Measurements from ENCODE around the gene BLMH. TPM values are rescaled to one million over a fixed set of nuclear protein-coding genes. Genes with fewer than 3 reads are reported as not detected.

BLMH gene
- total RNA-seq, 1 experiment from 2014 or later = 20.7 TPM

DNA sequence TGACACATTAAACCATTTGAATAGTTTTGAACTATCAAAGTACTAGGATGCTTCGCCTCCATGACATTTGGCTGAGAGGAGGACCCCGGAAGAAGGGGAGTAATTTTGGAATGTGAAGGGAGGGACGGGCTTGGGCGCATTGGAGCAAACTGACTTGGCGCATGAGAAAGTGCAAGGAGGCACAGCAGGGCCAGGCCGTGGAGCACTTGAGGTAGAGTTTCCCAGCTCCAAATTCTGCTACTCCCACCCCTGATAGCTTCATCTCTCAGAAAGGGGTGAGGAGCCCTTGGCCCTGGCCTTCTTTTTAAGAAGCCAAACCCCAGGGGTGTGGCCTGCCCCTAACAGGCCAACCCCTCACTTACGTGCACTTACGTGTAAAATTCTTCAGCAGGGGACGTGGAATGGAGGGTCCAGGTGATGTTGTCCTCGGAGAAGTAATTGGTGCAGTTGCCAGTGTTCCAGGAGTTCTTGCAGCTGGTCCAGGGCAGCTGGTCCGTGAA, 73.9 kb downstream of the BLMH start:
- no peak overlapping the region for H3K4me2 ChIP-seq
- no peak overlapping the region for H2AFZ ChIP-seq
- H3F3A ChIP-seq (ENCODE audit: insufficient read depth, low read depth) = no peaks in the 10 kb centered on the region
- POLR2A ChIA-PET (ENCODE audit: unreplicated experiment) = no interaction called here
- no TSS peak for BruUV-seq (replicated peaks)
- H4K20me1 ChIP-seq (ENCODE audit: insufficient read depth) = no peaks in the 10 kb centered on the region
- DNase-seq = no peak
- H3K36me3 ChIP-seq (ENCODE audit: low read depth) = no peaks in the 10 kb centered on the region
- H3K27ac ChIP-seq = no peak overlapping the region
- no peaks in the 10 kb centered on the region for H3K4me1 ChIP-seq (replicated peaks; ENCODE audit: insufficient read depth)
- no peaks in the 10 kb centered on the region for H3K27me3 ChIP-seq (ENCODE audit: insufficient read depth, low read depth)
- no peaks in the 10 kb centered on the region for H3K9me3 ChIP-seq (ENCODE audit: insufficient read depth, low read depth)
- CTCF ChIA-PET = interaction anchor here (0.6 kb wide), 1 partner anchor 91 kb away, joined by 3 read pairs; no protein-coding TSS in a partner anchor
- no peaks in the 10 kb centered on the region for H3K9me2 ChIP-seq (ENCODE audit: insufficient read depth)
- no peaks in the 10 kb centered on the region for H3K79me2 ChIP-seq (ENCODE audit: low read depth)
- no peak overlapping the region for H3K4me3 ChIP-seq
- intact Hi-C loops (cut with micrococcal nuclease; ENCODE audit: unreplicated experiment) = no loop called here
- TF ChIP-seq, protein P1, sequence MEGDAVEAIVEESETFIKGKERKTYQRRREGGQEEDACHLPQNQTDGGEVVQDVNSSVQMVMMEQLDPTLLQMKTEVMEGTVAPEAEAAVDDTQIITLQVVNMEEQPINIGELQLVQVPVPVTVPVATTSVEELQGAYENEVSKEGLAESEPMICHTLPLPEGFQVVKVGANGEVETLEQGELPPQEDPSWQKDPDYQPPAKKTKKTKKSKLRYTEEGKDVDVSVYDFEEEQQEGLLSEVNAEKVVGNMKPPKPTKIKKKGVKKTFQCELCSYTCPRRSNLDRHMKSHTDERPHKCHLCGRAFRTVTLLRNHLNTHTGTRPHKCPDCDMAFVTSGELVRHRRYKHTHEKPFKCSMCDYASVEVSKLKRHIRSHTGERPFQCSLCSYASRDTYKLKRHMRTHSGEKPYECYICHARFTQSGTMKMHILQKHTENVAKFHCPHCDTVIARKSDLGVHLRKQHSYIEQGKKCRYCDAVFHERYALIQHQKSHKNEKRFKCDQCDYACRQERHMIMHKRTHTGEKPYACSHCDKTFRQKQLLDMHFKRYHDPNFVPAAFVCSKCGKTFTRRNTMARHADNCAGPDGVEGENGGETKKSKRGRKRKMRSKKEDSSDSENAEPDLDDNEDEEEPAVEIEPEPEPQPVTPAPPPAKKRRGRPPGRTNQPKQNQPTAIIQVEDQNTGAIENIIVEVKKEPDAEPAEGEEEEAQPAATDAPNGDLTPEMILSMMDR (conservative IDR thresholded peaks at IDR 0.05) = no peak
- no peak for TF ChIP-seq EZH2 (IDR thresholded peaks at IDR 0.05; ENCODE audit: low read depth)

DNA sequence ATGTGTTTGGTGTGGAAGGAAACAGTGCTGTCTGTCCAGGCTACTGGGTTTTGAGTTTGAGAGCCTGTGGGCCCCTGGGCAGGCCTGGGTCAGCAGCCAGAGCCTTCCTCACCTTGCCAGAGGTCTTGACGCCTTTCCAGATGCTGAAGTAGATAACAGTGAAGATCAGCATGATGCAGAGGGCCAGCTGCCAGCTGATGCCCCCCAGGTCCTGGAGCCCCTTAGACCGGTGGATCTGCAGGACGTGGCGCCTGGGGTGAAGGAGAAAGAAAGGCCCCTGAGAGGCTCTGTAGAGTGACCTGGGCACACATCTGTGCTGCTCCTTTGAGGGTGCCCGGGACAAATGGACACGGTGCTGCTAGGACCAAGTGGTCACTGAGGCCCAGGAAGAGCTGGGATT, 74.7 kb downstream of the BLMH start:
- no peak overlapping the region for H3K4me3 ChIP-seq
- no peaks in the 10 kb centered on the region for H3K27me3 ChIP-seq (ENCODE audit: insufficient read depth, low read depth)
- no peak overlapping the region for H3K27ac ChIP-seq
- ChIA-PET CTCF (no interaction called here), POLR2A (ENCODE audit: unreplicated experiment) (no interaction called here)
- H3F3A ChIP-seq (ENCODE audit: insufficient read depth, low read depth) = no peaks in the 10 kb centered on the region
- no peak overlapping the region for H3K4me2 ChIP-seq
- no TSS peak for BruUV-seq (replicated peaks)
- H3K79me2 ChIP-seq (ENCODE audit: low read depth) = no peaks in the 10 kb centered on the region
- intact Hi-C loops (cut with micrococcal nuclease; ENCODE audit: unreplicated experiment) = no loop called here
- H3K36me3 ChIP-seq (ENCODE audit: low read depth) = no peaks in the 10 kb centered on the region
- no peak for DNase-seq
- no peaks in the 10 kb centered on the region for H3K4me1 ChIP-seq (replicated peaks; ENCODE audit: insufficient read depth)
- no peak overlapping the region for H2AFZ ChIP-seq
- H3K9me2 ChIP-seq (ENCODE audit: insufficient read depth) = no peaks in the 10 kb centered on the region
- H3K9me3 ChIP-seq (ENCODE audit: insufficient read depth, low read depth) = no peaks in the 10 kb centered on the region
- no peaks in the 10 kb centered on the region for H4K20me1 ChIP-seq (ENCODE audit: insufficient read depth)
- TF ChIP-seq EZH2 (IDR thresholded peaks at IDR 0.05; ENCODE audit: low read depth) = no peak
- TF ChIP-seq, protein P1 (conservative IDR thresholded peaks at IDR 0.05) = no peak

DNA sequence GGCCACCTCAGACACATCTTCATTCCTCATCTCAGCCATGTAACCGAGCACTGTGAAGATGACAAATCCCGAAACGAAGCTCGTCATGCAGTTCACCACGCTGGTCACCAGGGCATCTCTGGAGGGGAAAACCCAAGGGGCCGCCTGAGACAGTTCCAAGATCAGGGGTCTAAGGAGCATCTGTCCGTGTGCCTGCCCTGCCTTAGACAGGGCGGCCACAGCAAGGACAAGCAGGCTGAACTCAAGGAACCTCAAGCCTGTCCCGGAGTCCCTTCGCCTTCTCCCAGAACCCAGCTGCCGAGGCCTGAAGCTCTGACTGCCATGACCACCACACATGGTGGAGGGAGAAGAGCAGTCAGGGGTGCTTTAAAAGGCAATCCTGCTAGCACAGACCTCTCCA, 79.0 kb downstream of the BLMH start:
- no peak overlapping the region for H3K4me2 ChIP-seq
- H4K20me1 ChIP-seq (ENCODE audit: insufficient read depth) = no peaks in the 10 kb centered on the region
- no peaks in the 10 kb centered on the region for H3K36me3 ChIP-seq (ENCODE audit: low read depth)
- H3K27me3 ChIP-seq (ENCODE audit: insufficient read depth, low read depth) = no peaks in the 10 kb centered on the region
- no peaks in the 10 kb centered on the region for H3K4me1 ChIP-seq (replicated peaks; ENCODE audit: insufficient read depth)
- H3K9me3 ChIP-seq (ENCODE audit: insufficient read depth, low read depth) = no peaks in the 10 kb centered on the region
- intact Hi-C loops (cut with micrococcal nuclease; ENCODE audit: unreplicated experiment) = no loop called here
- H3K9me2 ChIP-seq (ENCODE audit: insufficient read depth) = no peaks in the 10 kb centered on the region
- TF ChIP-seq EZH2 (IDR thresholded peaks at IDR 0.05; ENCODE audit: low read depth) = no peak
- TF ChIP-seq, protein P1 (conservative IDR thresholded peaks at IDR 0.05) = no peak
- BruUV-seq (replicated peaks) = no TSS peak
- ChIA-PET POLR2A (ENCODE audit: unreplicated experiment) (no interaction called here), CTCF (no interaction called here)
- no peak for DNase-seq
- H3K79me2 ChIP-seq (ENCODE audit: low read depth) = no peaks in the 10 kb centered on the region
- no peak overlapping the region for H3K4me3 ChIP-seq
- no peak overlapping the region for H2AFZ ChIP-seq
- no peak overlapping the region for H3K27ac ChIP-seq
- H3F3A ChIP-seq (ENCODE audit: insufficient read depth, low read depth) = no peaks in the 10 kb centered on the region

All from PC-9 (cell line).